Measurements from ENCODE around the gene SELENOV. TPM values are rescaled to one million over a fixed set of nuclear protein-coding genes. Genes with fewer than 3 reads are reported as not detected.

SELENOV gene
- total RNA-seq, 1 donor from 2014 or later, result not detected

DNA sequence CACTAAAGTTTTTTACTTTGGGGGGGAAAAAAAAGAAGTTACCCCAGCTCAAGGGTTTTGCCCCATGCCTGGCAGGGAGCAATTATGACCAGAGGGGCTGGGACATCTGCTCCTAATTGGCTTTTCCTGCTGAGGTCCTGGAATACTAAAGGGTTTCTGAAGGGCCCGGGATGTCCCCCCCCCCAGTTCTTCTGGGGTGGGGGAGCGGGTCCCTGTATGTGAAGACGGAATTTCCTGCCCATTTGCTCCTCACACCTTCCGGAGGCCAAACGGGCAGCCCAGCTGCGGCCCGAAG is 17.3 kb upstream of the SELENOV start:
- peaks cover 19% of the 10 kb centered on the region for H3K4me1 ChIP-seq
- peaks cover 75% of the 10 kb centered on the region for H3K27me3 ChIP-seq (ENCODE audit: low read depth)
- H3K27ac ChIP-seq (replicated peaks), result no peak overlapping the region
- H3K4me3 ChIP-seq, result peak overlapping the region; percentile 40
- TF ChIP-seq CTCF (IDR thresholded peaks at IDR 0.05; ENCODE audit: borderline replicate concordance), result no peak
- no peaks in the 10 kb centered on the region for H3K36me3 ChIP-seq
- no peak for DNase-seq
- intact Hi-C loops (cut with micrococcal nuclease), result no loop called here
- H3K9me3 ChIP-seq (replicated peaks), result no peaks in the 10 kb centered on the region

GRCh38 chr19:39497996-39498797 is 16.7 kb upstream of the SELENOV start:
- peak overlapping the region; percentile 40 for H3K4me3 ChIP-seq
- peaks cover 81% of the 10 kb centered on the region for H3K27me3 ChIP-seq (ENCODE audit: low read depth)
- no peaks in the 10 kb centered on the region for H3K9me3 ChIP-seq (replicated peaks)
- intact Hi-C loops (cut with micrococcal nuclease), result no loop called here
- DNase-seq, result no peak
- H3K27ac ChIP-seq (replicated peaks), result no peak overlapping the region
- peaks cover 19% of the 10 kb centered on the region for H3K4me1 ChIP-seq
- H3K36me3 ChIP-seq, result no peaks in the 10 kb centered on the region
- peak; percentile 41 for TF ChIP-seq CTCF (IDR thresholded peaks at IDR 0.05; ENCODE audit: borderline replicate concordance)

- intact Hi-C loops (cut with micrococcal nuclease), result no loop called here
- Histone ChIP-seq H3K27ac (replicated peaks) (no peak within 1 kb of the TSS), H3K36me3 (no peaks in the 10 kb centered on the region), H3K9me3 (replicated peaks) (no peaks in the 10 kb centered on the region), H3K4me3 (peak within 1 kb of the TSS; percentile 40), H3K4me1 (peaks cover 19% of the 10 kb centered on the region), H3K27me3 (ENCODE audit: low read depth) (peaks cover 89% of the 10 kb centered on the region)
- no peak for TF ChIP-seq CTCF (IDR thresholded peaks at IDR 0.05; ENCODE audit: borderline replicate concordance)
- no peak for DNase-seq
Measured at GRCh38 chr19:39498798-39499642, 15.9 kb upstream of the SELENOV start, which contains the start of gene DLL3. DLL3 (plus strand) TSS chr19:39498947; CDS start chr19:39498975, 28 bp downstream.

DNA sequence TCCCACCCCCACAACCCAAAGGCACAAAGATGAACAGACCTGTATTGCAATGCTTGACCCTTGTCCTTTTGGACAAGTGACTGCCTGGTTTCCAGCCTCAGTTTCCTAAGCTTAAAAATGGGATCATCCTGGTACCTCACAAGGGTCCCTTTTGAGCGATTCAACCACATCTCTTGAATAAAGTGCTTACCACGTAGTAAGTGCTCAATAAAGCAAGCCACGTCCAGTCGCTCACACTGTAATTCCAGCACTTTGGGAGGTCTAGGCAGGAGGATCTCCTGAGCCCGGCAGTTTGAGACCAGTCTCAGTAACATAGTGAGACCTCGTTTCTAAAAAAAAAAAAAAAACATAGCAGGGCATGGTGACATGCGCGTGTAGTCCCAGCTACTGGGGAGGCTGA is 15.0 kb upstream of the SELENOV start:
- DNase-seq, result no peak
- H3K36me3 ChIP-seq, result no peaks in the 10 kb centered on the region
- no peak for TF ChIP-seq CTCF (IDR thresholded peaks at IDR 0.05; ENCODE audit: borderline replicate concordance)
- H3K4me1 ChIP-seq, result peaks cover 19% of the 10 kb centered on the region
- H3K27me3 ChIP-seq (ENCODE audit: low read depth), result peaks cover 98% of the 10 kb centered on the region
- intact Hi-C loops (cut with micrococcal nuclease), result no loop called here
- no peaks in the 10 kb centered on the region for H3K9me3 ChIP-seq (replicated peaks)
- no peak overlapping the region for H3K4me3 ChIP-seq
- no peak overlapping the region for H3K27ac ChIP-seq (replicated peaks)

- Histone ChIP-seq H3K4me1 (peaks cover 19% of the 10 kb centered on the region), H3K9me3 (replicated peaks) (no peaks in the 10 kb centered on the region), H3K27ac (replicated peaks) (no peak overlapping the region), H3K4me3 (no peak overlapping the region), H3K36me3 (no peaks in the 10 kb centered on the region), H3K27me3 (ENCODE audit: low read depth) (peaks cover 100% of the 10 kb centered on the region)
- intact Hi-C loops (cut with micrococcal nuclease), result no loop called here
- no peak for TF ChIP-seq CTCF (IDR thresholded peaks at IDR 0.05; ENCODE audit: borderline replicate concordance)
- no peak for DNase-seq
Measured at GRCh38 chr19:39500543-39500942, 14.4 kb upstream of the SELENOV start.

Data from left ventricle myocardium inferior (tissue), 1 donor.